Measurements from ENCODE around the gene RPL5. TPM values are rescaled to one million over a fixed set of nuclear protein-coding genes. Genes with fewer than 3 reads are reported as not detected.

RPL5 gene
- total and polyA plus RNA-seq, 2 donors (not counting 1 experiment from before 2014, with no cell fraction given) = 1,104 to 1,477 TPM

GRCh38 chr1:92792340-92792782 lies 39.5 kb upstream of the RPL5 start:
- Mint-ChIP-seq H3K4me1 (no peaks in the 10 kb centered on the region), H3K27me3 (peaks cover 5% of the 10 kb centered on the region), H3K9me3 (ENCODE audit: insufficient read depth) (no peaks in the 10 kb centered on the region), H3K4me3 (no peak overlapping the region), H3K27ac (no peak overlapping the region)
- Histone ChIP-seq H3K4me1 (ENCODE audit: control insufficient read depth in 2 of 2, insufficient read depth in 2 of 2, low read length in 2 of 2) (no peaks in the 10 kb centered on the region), H3K79me2 (ENCODE audit: control insufficient read depth, insufficient read depth, low read length) (no peaks in the 10 kb centered on the region), H4K20me1 (ENCODE audit: control insufficient read depth, insufficient read depth, low read length, poor library complexity, severe bottlenecking) (no peaks in the 10 kb centered on the region), H3K9ac (ENCODE audit: low read length) (no peak overlapping the region), H3K36me3 (replicated peaks in 1 of 2; ENCODE audit: control extremely low read depth in 1 of 2, control insufficient read depth in 1 of 2, extremely low read depth in 1 of 2, insufficient read depth in 2 of 2, low read length in 1 of 2) (no peaks in the 10 kb centered on the region), H3K27ac (ENCODE audit: low read length in 2 of 2) (no peak overlapping the region), H3K27me3 (replicated peaks in 1 of 4; ENCODE audit: control extremely low read depth in 1 of 4, control insufficient read depth in 3 of 4, insufficient read depth in 4 of 4, low read length in 3 of 4) (peaks cover 0 to 2% (median 0%) of the 10 kb centered on the region in 4 experiments), H3K4me2 (replicated peaks; ENCODE audit: low read depth, low read length, poor library complexity, severe bottlenecking) (no peak overlapping the region), H3K9me3 (ENCODE audit: control extremely low read depth in 1 of 3, control insufficient read depth in 2 of 3, insufficient read depth in 1 of 3, low read length in 2 of 3) (no peaks in the 10 kb centered on the region), H3K4me3 (ENCODE audit: control extremely low read depth in 1 of 5, extremely low read depth in 1 of 5, insufficient read depth in 1 of 5, low read depth in 2 of 5, low read length in 4 of 5) (no peak overlapping the region), H2AFZ (ENCODE audit: insufficient read depth, low read depth, low read length, poor library complexity, severe bottlenecking) (no peak overlapping the region)
- WGBS (ENCODE audit: insufficient coverage) = no CpG with 5 or more reads among the region's 3 CpGs
- TF ChIP-seq EZH2 (IDR thresholded peaks at IDR 0.05; ENCODE audit: borderline replicate concordance, insufficient read depth, low read depth, low read length, poor library complexity, severe bottlenecking) = no peak
- no peak for TF ChIP-seq CTCF (IDR thresholded peaks at IDR 0.05)
- CTCF ChIA-PET = interaction anchor here (3.6 kb wide), 1 partner anchor 44 kb away, joined by 11 read pairs; no protein-coding TSS in a partner anchor
- POLR2A ChIA-PET = no interaction called here
- DNase-seq = no peak
- no peak for ATAC-seq (ENCODE audit: low read depth)
- intact Hi-C loops (cut with micrococcal nuclease) = no loop called here

- WGBS (ENCODE audit: insufficient coverage) = no CpG with 5 or more reads among the region's 4 CpGs
- Histone ChIP-seq H3K79me2 (ENCODE audit: control insufficient read depth, insufficient read depth, low read length) (no peaks in the 10 kb centered on the region), H4K20me1 (ENCODE audit: control insufficient read depth, insufficient read depth, low read length, poor library complexity, severe bottlenecking) (no peaks in the 10 kb centered on the region), H3K4me1 (ENCODE audit: control insufficient read depth in 2 of 2, insufficient read depth in 2 of 2, low read length in 2 of 2) (no peaks in the 10 kb centered on the region), H3K4me2 (replicated peaks; ENCODE audit: low read depth, low read length, poor library complexity, severe bottlenecking) (no peak overlapping the region), H3K4me3 (ENCODE audit: control extremely low read depth in 1 of 5, extremely low read depth in 1 of 5, insufficient read depth in 1 of 5, low read depth in 2 of 5, low read length in 4 of 5) (no peak overlapping the region), H3K27me3 (replicated peaks in 1 of 4; ENCODE audit: control extremely low read depth in 1 of 4, control insufficient read depth in 3 of 4, insufficient read depth in 4 of 4, low read length in 3 of 4) (peaks cover 0 to 2% (median 0%) of the 10 kb centered on the region in 4 experiments), H3K9ac (ENCODE audit: low read length) (no peak overlapping the region), H2AFZ (ENCODE audit: insufficient read depth, low read depth, low read length, poor library complexity, severe bottlenecking) (no peak overlapping the region), H3K36me3 (replicated peaks in 1 of 2; ENCODE audit: control extremely low read depth in 1 of 2, control insufficient read depth in 1 of 2, extremely low read depth in 1 of 2, insufficient read depth in 2 of 2, low read length in 1 of 2) (no peaks in the 10 kb centered on the region), H3K9me3 (ENCODE audit: control extremely low read depth in 1 of 3, control insufficient read depth in 2 of 3, insufficient read depth in 1 of 3, low read length in 2 of 3) (no peaks in the 10 kb centered on the region), H3K27ac (ENCODE audit: low read length in 2 of 2) (no peak overlapping the region)
- intact Hi-C loops (cut with micrococcal nuclease) = no loop called here
- Mint-ChIP-seq H3K27ac (no peak overlapping the region), H3K27me3 (peaks cover 5% of the 10 kb centered on the region), H3K4me1 (no peaks in the 10 kb centered on the region), H3K9me3 (ENCODE audit: insufficient read depth) (no peaks in the 10 kb centered on the region), H3K4me3 (no peak overlapping the region)
- POLR2A ChIA-PET = no interaction called here
- ATAC-seq (ENCODE audit: low read depth) = no peak
- DNase-seq = no peak
- TF ChIP-seq CTCF (IDR thresholded peaks at IDR 0.05) (no peak), EZH2 (IDR thresholded peaks at IDR 0.05; ENCODE audit: borderline replicate concordance, insufficient read depth, low read depth, low read length, poor library complexity, severe bottlenecking) (no peak)
- CTCF ChIA-PET = interaction anchor here (3.6 kb wide), 1 partner anchor 47 kb away, joined by 11 read pairs; no protein-coding TSS in a partner anchor
Observed at GRCh38 chr1:92795166-92795565, 36.7 kb upstream of the RPL5 start.
